Hematopoietic multipotent progenitor cell treated with erythropoietin and hydrocortisone succinate and interleukin-3 and kit ligand, for 8 days (in vitro differentiated cells): ENCODE measurements around the gene TMEM132D.
A peak's percentile ranks its signal among the peaks of the same experiment; 100 is the strongest.
"Not testable (repeated sequence)": the region's sequence is repeated elsewhere in the genome, so short reads cannot be mapped to it uniquely, and the experiment has no call there.

Source experiments
- DNase-seq: peaks from one replicate; pipeline ENCODE4 v3.0.0-alpha.2; 2015

TMEM132D gene

DNA sequence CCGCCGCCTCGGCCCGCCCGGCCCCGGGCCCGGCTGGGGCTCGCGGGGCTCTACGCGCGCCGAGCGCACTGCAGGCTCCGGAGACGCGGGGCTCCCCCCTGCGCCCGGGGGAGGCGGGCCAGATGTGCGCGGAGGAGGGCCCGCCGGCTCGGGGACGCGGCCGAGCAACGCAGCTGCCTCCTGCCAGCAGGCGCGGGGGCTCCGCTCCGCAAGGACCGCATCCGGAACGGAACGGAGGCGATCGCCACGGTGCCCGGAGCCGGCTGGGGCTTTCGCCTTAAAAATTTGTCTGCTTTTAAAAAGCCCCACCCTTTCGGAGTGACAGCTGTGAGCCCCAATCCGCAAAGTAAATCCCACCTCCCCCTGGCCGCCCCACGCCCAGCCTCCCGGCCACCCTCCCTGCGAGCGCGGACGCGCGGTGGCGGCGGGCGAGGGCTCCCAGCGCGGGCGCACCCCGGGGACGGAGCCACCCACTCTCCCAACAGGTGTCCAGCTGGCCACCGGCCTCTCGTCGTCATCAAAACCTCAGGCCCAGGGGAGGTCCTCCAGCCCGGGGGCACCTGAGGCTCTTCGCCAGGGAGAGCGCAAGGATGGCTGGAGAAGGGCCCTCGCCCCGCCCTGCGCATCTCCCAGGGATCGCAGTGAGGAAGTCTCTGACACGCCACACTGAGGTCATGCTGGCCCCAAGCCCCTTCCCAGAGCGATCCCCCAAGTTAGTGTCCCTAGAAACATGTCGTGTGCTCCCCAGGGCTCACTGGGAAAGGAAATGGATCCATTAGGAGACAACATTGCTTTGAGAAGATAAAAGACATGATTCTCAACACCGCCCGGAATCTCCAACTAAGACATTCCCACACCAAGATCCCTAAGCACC is at the start of gene TMEM132D:
TMEM132D (minus strand) TSS at position 70 of the 874 bp plus-strand sequence.
- DNase-seq, result no peak

DNA sequence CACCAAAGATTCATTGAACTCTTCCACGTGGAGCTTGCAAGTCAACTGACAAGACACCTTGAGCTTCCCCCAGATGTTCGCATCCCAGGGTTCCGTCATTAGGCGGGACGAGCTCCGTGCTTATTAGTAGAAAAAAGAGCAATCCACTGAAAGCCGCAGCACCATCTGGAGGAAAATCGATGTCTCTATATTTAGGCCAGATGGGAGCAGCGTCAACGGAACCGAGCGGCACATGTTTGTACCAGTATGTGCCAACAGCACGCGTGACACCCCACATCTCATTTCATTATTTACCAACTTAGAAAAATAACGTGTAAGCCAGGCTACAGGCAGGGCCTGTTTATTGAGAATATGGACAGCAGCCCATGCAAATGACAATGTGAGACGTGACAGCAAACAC is 45.8 kb upstream of the TMEM132D start:
- no peak for DNase-seq

- DNase-seq, result no peak
These were observed 37.8 kb upstream of the TMEM132D start for GRCh38 chr12:129941618-129942017.

- no peak for DNase-seq
These were observed 34.3 kb upstream of the TMEM132D start for GRCh38 chr12:129938089-129938488.

DNA sequence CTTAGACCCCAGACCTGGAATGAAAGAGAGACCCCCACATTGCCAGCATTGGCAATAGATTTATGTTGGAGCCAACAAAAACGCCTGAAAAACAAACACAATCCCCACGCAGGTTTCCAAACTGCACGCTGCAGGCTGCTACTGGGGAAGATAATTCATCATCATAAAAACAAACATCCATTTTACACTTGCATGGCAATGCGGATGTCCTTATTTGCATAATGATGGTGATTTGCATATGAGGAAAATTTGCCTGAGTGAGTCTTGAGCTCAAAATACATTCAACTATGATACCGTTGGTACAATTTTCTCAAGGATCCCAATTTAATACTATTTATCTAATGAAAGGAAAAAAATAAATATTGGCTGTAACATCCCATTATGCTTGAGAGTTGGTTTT is 33.6 kb upstream of the TMEM132D start:
- no peak for DNase-seq

GRCh38 chr12:129928643-129929042 is 24.8 kb upstream of the TMEM132D start:
- no peak for DNase-seq

DNA sequence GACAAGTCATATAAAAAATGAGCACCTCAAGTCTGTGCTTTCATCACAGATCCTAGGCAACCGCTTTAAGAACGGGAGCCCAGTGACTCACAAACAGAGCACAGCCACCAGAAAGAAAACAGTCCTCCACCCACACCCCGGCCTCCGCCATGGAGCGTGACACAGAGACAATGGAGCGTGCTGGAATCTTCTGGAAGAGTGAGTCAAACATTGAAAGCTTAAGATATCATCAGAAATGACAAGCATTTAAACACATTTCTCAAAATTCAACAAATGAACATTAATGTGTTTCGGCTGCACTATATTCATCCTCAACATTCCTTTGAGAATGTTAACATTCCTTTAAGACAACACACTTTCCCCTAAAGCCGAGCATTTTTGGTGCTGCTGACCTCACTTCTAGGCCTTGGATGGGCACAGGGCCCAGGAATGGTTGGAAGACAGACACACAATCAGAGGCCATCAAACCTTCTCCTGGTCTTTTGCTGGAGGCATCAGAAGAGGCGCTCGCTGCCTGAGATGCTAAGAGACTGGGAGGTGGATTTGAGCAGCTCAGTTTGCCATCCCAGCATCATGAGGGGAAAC is 23.6 kb upstream of the TMEM132D start:
- DNase-seq, result no peak

GRCh38 chr12:129911428-129912049 is 7.7 kb upstream of the TMEM132D start:
- peak; percentile 40 for DNase-seq

GRCh38 chr12:129909051-129910020 is 5.5 kb upstream of the TMEM132D start:
- no peak for DNase-seq

DNA sequence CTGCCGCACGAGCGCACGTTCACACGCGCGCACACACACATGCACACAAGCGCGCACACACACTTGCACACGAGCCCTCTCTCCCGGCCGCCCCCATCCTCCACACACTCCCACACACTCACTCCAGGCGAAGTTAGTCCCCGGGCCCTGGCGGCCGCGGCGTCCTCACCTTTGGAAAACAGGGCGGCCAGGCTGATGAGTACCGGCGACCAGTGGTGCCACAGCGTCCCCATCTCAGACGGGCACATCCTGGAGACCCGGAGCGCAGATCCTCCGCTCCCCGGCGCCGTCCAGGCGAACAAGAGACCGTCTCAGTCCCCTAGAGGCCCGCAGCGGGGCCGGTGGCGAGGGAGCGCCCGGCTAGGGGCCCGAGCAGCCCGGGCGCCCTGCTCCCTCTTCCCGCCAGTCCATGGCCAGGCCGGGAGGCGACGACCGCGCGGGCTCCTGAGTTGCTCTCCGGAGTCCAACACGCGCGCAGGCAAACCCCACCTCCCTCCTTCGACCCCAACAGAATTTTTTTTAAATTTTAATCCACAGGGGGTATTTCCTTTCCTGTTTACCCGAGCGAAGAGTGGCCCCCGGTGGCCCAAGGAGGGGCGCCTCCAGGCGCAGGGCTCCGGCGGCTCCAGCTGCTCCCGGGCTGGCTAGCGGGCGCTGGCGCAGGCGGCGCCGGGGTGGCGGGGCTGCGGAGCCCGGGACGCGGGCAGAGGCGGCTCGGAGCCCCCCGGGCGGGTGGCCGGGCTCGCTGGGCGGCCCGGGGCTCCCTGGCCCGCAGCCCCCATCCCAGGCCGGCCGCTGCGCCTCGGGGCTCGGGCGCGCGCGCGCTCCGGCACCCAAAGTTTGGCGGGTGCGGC is 506 bp downstream of the TMEM132D start:
- DNase-seq, result no peak

DNA sequence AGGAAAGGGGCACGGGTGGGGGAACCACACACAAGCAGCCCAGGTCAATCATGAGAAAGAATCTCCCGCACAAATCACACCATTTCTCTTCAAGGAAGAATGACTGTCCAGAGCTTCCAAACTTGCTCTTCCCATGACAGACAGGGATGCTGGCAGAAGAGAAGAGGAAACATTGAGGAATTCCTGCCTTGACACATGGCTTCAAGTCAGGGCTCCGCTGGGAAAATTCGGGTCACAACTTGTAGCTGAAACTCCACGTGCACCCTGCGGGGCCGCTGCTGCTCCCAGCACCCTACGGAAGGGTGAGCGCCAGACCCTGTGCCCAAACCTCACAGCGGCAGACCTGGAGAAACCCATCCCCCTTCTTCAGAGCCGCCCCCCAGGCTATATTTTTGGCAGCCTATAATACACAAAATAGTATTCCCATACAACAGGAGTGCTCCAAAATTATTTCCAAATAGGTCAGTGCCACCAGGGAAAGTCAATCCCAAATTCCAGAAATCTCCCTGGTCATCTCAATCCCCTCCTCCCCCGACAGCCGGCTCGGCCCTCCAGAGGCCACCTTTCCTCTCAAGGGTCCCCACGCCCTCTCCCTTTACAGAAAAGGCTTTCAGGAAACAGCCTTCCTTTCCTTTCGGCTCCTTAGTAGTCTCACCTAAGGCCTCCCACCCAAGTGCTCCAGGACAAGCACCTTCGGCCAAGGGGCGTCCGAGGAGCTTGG is 1.3 kb downstream of the TMEM132D start:
- DNase-seq, result no peak

GRCh38 chr12:129901254-129901653 is 2.6 kb downstream of the TMEM132D start:
- no peak for DNase-seq

GRCh38 chr12:129900306-129900705 is 3.5 kb downstream of the TMEM132D start:
- DNase-seq, result no peak

GRCh38 chr12:129899045-129899444 is 4.8 kb downstream of the TMEM132D start:
- not testable (repeated sequence) for DNase-seq

GRCh38 chr12:129893691-129894090 is 10.1 kb downstream of the TMEM132D start:
- no peak for DNase-seq

DNA sequence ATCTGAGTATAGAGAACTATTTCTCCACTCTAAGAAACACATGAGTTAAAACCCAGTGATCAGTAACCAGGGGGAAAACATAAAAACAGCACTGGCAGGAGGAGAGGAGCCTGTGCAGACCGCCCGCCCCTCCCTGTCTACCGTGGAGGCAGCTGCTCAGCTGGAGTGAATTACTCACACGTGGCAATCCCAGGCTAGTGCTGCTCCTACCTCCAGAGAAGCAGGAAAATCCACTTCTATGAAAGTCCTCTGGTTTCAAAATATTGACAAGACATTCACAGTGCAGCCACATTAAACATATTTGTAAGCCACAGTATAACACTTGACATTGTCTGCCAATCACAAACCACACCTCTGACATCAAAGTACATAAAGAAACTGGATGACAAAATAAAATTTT is 16.7 kb downstream of the TMEM132D start:
- DNase-seq, result no peak

DNA sequence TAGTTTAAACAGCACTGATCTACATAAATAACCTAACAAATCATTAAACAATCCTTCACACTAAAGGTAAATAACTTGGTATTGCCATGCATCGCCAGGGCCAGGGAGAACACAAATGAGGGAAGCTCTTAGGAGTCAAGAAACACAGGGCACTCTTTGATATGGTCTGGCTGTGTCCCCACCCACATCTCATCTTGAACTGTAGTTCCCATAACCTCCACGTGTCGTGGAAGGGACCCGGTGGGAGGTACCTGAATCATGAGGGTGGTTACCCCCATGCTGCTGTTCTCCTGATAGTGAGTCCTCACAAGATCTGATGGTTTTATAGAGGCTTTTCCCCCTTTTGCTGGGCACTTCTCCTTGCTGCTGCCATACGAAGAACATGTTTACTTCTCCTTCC is 17.3 kb downstream of the TMEM132D start:
- DNase-seq, result no peak

DNA sequence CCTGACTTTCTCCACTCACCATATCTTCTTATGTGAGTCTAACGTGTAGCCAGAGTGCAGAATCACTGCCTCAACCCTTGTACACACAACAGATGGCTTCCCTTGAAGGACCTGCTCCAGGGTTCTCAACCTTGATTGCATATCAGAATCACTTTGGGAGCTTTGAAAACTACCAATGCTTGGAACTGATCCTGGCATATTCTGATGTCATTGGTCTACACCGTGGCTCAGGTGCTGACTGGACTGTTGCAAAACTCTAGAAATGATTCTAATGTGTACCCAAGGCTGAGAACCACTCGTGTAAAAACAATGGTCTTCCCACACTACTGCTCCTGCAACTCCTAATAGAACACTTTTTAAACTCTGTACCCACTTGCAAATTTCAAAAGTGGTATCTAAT is 18.5 kb downstream of the TMEM132D start:
- DNase-seq, result no peak

DNA sequence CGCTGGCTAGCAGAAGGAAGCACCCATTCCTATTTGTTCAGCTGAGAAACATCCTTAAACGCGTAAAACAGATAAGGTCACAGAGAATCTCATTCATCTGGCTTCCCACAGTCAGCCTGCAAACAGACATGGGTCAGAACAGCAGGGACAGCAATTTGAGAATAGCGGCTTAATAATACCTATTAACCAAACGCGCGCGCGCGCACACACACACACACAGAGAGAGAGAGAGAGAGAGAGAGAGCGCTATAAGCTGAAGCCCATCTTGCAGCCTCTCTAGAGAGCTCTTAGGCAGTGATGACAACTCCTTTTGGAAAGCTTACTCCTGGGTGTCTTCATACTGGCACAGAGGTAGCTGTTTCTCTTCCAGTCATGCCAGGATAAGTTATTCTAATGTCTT is 26.4 kb downstream of the TMEM132D start:
- no peak for DNase-seq

DNA sequence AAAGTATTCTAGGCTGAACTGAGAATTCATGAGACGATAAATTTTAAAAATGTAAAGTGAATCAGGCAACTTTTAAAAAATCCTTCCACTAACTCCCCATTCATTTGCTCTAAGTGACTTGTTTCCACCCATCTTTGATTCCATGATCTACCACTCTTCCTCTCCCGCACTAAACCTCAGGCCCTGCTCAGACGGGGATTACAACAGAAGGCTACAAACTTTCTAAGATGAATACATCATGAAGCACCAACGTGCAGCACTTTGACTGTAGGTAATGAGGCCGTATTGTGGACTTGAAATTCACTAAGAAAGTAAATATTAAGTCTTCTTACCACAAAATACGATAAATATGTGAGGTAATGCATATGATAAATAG is 30.0 kb downstream of the TMEM132D start:
- no peak for DNase-seq
